HepG2 (cell line): Measurements from ENCODE around the gene MYOM1. TPM values are rescaled to one million over a fixed set of nuclear protein-coding genes. Genes with fewer than 3 reads are reported as not detected.
A peak's percentile ranks its signal among the peaks of the same experiment; 100 is the strongest.

ENCODE experiments used
- ARNTL ChIP-seq: sonication (generic); formaldehyde crosslinking; IDR thresholded peaks from 2 replicates; pipeline ENCODE4 v1.4.0; 2020; ENCODE audit warnings: mild to moderate bottlenecking, missing genetic modification reagents
- EP300 ChIP-seq, 3 experiments: sonication (generic) in 1 of 3; formaldehyde crosslinking in 1 of 3; IDR thresholded peaks; 2 replicates each; pipeline versions ENCODE4 v1.5.1 to v1.6.1; 2011 to 2020; ENCODE audit warnings: low read depth in 2 of 3, low read length in 2 of 3, borderline replicate concordance in 1 of 3, improper control_type of control experiment in 1 of 3, mild to moderate bottlenecking in 1 of 3, missing genetic modification reagents in 1 of 3, moderate library complexity in 1 of 3
- ERF ChIP-seq: IDR thresholded peaks from 2 replicates; pipeline ENCODE4 v1.6.1; 2018; ENCODE audit warnings: missing biosample characterization, missing genetic modification reagents
- FOXA1 ChIP-seq, 2 experiments: fragments of 450-650 bp in 1 of 2; sonication (generic) in 1 of 2; formaldehyde crosslinking in 1 of 2; IDR thresholded peaks; 2 replicates each; pipeline versions ENCODE4 v1.4.0 to v1.6.1; 2016 to 2020; ENCODE audit warnings: missing genetic modification reagents in 1 of 2
- FOXJ3 ChIP-seq: sonication (generic); formaldehyde crosslinking; IDR thresholded peaks from 2 replicates; pipeline ENCODE4 v1.4.0; 2020; ENCODE audit warnings: missing genetic modification reagents, mild to moderate bottlenecking, borderline replicate concordance
- MLLT10 ChIP-seq: sonication (generic); formaldehyde crosslinking; IDR thresholded peaks from 2 replicates; pipeline ENCODE4 v1.4.0; 2020; ENCODE audit warnings: missing genetic modification reagents
- NR1H2 ChIP-seq: sonication (generic); formaldehyde crosslinking; IDR thresholded peaks from 2 replicates; pipeline ENCODE4 v1.8.1; 2022; ENCODE audit warnings: low read depth, missing genetic modification reagents, borderline replicate concordance
- SNAPC2 ChIP-seq: sonication (generic); formaldehyde crosslinking; IDR thresholded peaks from 2 replicates; pipeline ENCODE4 v1.8.1; 2022; ENCODE audit warnings: mild to moderate bottlenecking, missing genetic modification reagents
- TEAD3 ChIP-seq: optimal IDR thresholded peaks from 2 replicates; pipeline ENCODE3; 2016; ENCODE audit warnings: borderline replicate concordance
- ZFP90 ChIP-seq: sonication (generic); formaldehyde crosslinking; IDR thresholded peaks from 2 replicates; pipeline ENCODE4 v1.8.0; 2022; ENCODE audit warnings: missing genetic modification reagents, mild to moderate bottlenecking, inconsistent platforms, borderline replicate concordance
- ZNF20 ChIP-seq: sonication (generic); formaldehyde crosslinking; IDR thresholded peaks from 2 replicates; pipeline ENCODE4 v1.4.0; 2020; ENCODE audit warnings: mild to moderate bottlenecking, moderate library complexity, missing genetic modification reagents
- ZNF264 ChIP-seq: sonication (generic); formaldehyde crosslinking; IDR thresholded peaks from 2 replicates; pipeline ENCODE4 v1.4.0; 2020; ENCODE audit warnings: missing genetic modification reagents
- ZNF75D ChIP-seq: sonication (generic); formaldehyde crosslinking; IDR thresholded peaks from 2 replicates; pipeline ENCODE4 v1.8.1; 2023; ENCODE audit warnings: missing genetic modification reagents, mild to moderate bottlenecking, borderline replicate concordance
- ZNF83 ChIP-seq: sonication (generic); formaldehyde crosslinking; IDR thresholded peaks from 2 replicates; pipeline ENCODE4 v1.4.0; 2020; ENCODE audit warnings: missing genetic modification reagents, mild to moderate bottlenecking, borderline replicate concordance
- ZSCAN22 ChIP-seq: sonication (generic); formaldehyde crosslinking; IDR thresholded peaks from 2 replicates; pipeline ENCODE4 v1.4.0; 2020; ENCODE audit warnings: mild to moderate bottlenecking, missing genetic modification reagents
- polyA plus RNA-seq, 8 experiments: library from polyadenylated mRNA; depleted of rRNA in 3 of 8; stranded (reverse) in 7 of 8; unstranded in 1 of 8; fragments of >200 nt; fragmentation: Illumina TruSeq in 4 of 8; extraction: Trizol in 4 of 8; gene quantifications; 2 replicates each; pipeline versions ENCODE4 v1.2.1 to v1.2.3, GENCODE V29; 2011 to 2016; ENCODE audit warnings: low read depth in 4 of 8, missing spikeins in 1 of 8, mixed read lengths in 1 of 8; ENCODE audit not compliant: insufficient read depth in 1 of 8
- total RNA-seq, 5 experiments: library from RNA; depleted of rRNA; stranded (reverse); fragments of >200 nt; fragmentation: Illumina TruSeq; extraction: Trizol; gene quantifications; 2 replicates each; pipeline ENCODE4 v1.2.3, GENCODE V29; 2016; ENCODE audit warnings: low read depth in 1 of 5
- TF ChIP-seq, protein P1 (sequence below): IDR thresholded peaks from 2 replicates; pipeline ENCODE4 v1.6.1; 2016
- TF ChIP-seq, protein P2 (sequence below): sonication (generic); formaldehyde crosslinking; IDR thresholded peaks from 2 replicates; pipeline ENCODE4 v1.8.0; 2022; ENCODE audit warnings: missing genetic modification reagents, mild to moderate bottlenecking, moderate library complexity, borderline replicate concordance
- TF ChIP-seq, protein P3 (sequence below): sonication (generic); formaldehyde crosslinking; IDR thresholded peaks from 2 replicates; pipeline ENCODE4 v1.5.1; 2020; ENCODE audit warnings: mild to moderate bottlenecking, missing genetic modification reagents, borderline replicate concordance
- TF ChIP-seq, protein P4 (sequence below): sonication (generic); formaldehyde crosslinking; conservative IDR thresholded peaks from 2 replicates; pipeline ENCODE4 v1.4.0; 2020; ENCODE audit warnings: missing genetic modification reagents
- TF ChIP-seq, protein P5 (sequence below): sonication (generic); formaldehyde crosslinking; IDR thresholded peaks from 2 replicates; pipeline ENCODE4 v1.8.0; 2022; ENCODE audit warnings: low read depth, missing genetic modification reagents

MYOM1 gene
- total and polyA plus RNA-seq, 2 of the 13 experiments (the other 11 are each of a cell fraction or from before 2014, with no cell fraction given): 0.46 to 0.98 TPM

DNA sequence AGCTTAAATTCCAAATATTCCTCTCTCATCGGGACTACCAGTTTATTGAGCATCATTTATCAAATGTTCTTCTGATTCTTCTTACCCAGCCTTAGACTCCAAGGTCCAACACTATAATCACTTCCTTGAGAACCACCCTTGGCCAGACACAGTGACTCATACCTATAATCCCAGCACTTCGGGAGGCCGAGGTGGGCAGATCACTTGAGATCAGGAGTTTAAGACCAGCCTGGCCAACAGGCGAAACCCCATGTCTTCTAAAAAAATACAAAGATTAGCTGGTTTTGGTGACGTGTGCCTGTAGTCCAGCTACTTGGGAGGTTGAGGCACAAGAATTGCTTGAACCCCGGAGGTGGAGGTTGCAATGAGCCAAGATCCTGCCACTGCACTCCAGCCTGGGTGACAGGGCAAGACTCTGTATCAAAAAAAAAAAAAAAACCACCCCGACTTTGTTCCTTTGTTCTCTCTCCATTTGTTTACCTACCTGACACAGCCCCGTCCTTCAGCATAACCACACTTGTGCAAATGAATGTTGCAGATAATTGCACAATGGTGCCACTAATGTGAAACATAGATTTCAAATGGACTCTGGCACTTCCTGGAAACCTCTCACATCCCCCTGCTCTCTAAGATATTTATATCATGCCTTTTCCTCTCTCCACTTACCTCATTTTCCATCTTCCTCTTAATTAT, 167.9 kb downstream of the MYOM1 start (continued):
- TF ChIP-seq ZNF264 (CRISPR knock-in tag) (peak; percentile 79), ERF (peak; percentile 92), NR1H2 (CRISPR knock-in tag) (no peak), EP300 (IDR thresholded peaks at IDR 0.05; ENCODE audit: low read depth in 2 of 2, low read length in 2 of 2) (peak; percentile 95 to 99), EP300 (CRISPR knock-in tag; IDR thresholded peaks at IDR 0.05; ENCODE audit: borderline replicate concordance) (peak; percentile 98), ZNF75D (CRISPR knock-in tag) (no peak), ZFP90 (no peak), ZSCAN22 (CRISPR knock-in tag) (no peak), MLLT10 (CRISPR knock-in tag) (no peak), ARNTL (CRISPR knock-in tag) (peak; percentile 79), FOXA1 (IDR thresholded peaks at IDR 0.05) (peak; percentile 76), FOXA1 (CRISPR knock-in tag; IDR thresholded peaks at IDR 0.05) (peak; percentile 88), ZNF20 (no peak), FOXJ3 (CRISPR knock-in tag) (peak; percentile 84; the same call in 1 of the 2 replicates), SNAPC2 (CRISPR knock-in tag) (peak; percentile 94), TEAD3 (CRISPR knock-in tag) (peak; percentile 74), ZNF83 (CRISPR knock-in tag) (no peak)
- TF ChIP-seq, protein P1, sequence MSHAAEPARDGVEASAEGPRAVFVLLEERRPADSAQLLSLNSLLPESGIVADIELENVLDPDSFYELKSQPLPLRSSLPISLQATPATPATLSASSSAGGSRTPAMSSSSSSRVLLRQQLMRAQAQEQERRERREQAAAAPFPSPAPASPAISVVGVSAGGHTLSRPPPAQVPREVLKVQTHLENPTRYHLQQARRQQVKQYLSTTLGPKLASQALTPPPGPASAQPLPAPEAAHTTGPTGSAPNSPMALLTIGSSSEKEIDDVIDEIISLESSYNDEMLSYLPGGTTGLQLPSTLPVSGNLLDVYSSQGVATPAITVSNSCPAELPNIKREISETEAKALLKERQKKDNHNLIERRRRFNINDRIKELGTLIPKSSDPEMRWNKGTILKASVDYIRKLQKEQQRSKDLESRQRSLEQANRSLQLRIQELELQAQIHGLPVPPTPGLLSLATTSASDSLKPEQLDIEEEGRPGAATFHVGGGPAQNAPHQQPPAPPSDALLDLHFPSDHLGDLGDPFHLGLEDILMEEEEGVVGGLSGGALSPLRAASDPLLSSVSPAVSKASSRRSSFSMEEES: peak; percentile 89
- TF ChIP-seq, protein P2, sequence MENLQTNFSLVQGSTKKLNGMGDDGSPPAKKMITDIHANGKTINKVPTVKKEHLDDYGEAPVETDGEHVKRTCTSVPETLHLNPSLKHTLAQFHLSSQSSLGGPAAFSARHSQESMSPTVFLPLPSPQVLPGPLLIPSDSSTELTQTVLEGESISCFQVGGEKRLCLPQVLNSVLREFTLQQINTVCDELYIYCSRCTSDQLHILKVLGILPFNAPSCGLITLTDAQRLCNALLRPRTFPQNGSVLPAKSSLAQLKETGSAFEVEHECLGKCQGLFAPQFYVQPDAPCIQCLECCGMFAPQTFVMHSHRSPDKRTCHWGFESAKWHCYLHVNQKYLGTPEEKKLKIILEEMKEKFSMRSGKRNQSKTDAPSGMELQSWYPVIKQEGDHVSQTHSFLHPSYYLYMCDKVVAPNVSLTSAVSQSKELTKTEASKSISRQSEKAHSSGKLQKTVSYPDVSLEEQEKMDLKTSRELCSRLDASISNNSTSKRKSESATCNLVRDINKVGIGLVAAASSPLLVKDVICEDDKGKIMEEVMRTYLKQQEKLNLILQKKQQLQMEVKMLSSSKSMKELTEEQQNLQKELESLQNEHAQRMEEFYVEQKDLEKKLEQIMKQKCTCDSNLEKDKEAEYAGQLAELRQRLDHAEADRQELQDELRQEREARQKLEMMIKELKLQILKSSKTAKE (CRISPR knock-in tag): peak; percentile 89
- TF ChIP-seq, protein P3, sequence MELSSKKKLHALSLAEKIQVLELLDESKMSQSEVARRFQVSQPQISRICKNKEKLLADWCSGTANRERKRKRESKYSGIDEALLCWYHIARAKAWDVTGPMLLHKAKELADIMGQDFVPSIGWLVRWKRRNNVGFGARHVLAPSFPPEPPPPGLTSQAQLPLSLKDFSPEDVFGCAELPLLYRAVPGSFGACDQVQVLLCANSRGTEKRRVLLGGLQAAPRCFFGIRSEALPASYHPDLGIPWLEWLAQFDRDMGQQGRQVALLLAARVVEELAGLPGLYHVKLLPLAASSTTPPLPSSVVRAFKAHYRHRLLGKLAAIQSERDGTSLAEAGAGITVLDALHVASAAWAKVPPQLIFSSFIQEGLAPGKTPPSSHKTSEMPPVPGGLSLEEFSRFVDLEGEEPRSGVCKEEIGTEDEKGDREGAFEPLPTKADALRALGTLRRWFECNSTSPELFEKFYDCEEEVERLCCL (CRISPR knock-in tag): no peak
- TF ChIP-seq, protein P4, sequence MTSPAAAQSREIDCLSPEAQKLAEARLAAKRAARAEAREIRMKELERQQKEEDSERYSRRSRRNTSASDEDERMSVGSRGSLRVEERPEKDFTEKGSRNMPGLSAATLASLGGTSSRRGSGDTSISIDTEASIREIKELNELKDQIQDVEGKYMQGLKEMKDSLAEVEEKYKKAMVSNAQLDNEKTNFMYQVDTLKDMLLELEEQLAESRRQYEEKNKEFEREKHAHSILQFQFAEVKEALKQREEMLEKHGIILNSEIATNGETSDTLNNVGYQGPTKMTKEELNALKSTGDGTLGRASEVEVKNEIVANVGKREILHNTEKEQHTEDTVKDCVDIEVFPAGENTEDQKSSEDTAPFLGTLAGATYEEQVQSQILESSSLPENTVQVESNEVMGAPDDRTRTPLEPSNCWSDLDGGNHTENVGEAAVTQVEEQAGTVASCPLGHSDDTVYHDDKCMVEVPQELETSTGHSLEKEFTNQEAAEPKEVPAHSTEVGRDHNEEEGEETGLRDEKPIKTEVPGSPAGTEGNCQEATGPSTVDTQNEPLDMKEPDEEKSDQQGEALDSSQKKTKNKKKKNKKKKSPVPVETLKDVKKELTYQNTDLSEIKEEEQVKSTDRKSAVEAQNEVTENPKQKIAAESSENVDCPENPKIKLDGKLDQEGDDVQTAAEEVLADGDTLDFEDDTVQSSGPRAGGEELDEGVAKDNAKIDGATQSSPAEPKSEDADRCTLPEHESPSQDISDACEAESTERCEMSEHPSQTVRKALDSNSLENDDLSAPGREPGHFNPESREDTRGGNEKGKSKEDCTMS: no peak
- TF ChIP-seq, protein P5, sequence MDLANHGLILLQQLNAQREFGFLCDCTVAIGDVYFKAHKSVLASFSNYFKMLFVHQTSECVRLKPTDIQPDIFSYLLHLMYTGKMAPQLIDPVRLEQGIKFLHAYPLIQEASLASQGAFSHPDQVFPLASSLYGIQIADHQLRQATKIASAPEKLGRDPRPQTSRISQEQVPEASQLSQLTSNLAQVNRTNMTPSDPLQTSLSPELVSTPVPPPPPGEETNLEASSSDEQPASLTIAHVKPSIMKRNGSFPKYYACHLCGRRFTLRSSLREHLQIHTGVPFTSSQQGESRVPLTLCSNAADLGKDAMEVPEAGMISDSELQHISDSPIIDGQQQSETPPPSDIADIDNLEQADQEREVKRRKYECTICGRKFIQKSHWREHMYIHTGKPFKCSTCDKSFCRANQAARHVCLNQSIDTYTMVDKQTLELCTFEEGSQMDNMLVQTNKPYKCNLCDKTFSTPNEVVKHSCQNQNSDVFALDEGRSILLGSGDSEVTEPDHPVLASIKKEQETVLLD: no peak
